H1 (cell line): ENCODE data around the gene HERC4. TPM values are rescaled to one million over a fixed set of nuclear protein-coding genes. Genes with fewer than 3 reads are reported as not detected.

ENCODE experiments used
- CTCF ChIA-PET: fragments of 300-600 bp; sonication (Branson Sonifier 250); formaldehyde crosslinking; loops from one replicate; lab custom pipeline; 2021; ENCODE audit not compliant: partially characterized antibody; lab: Charles Lee
- POLR2A ChIA-PET: fragments of 300-600 bp; sonication (Branson Sonifier 250); formaldehyde crosslinking; loops from one replicate; lab custom pipeline; 2021; ENCODE audit warnings: inconsistent platforms; ENCODE audit not compliant: partially characterized antibody; lab: Charles Lee
- DNase-seq, 2 experiments: peaks; one replicate each; pipeline versions ENCODE4 v3.0.0 to v3.0.0-alpha.2; 2010 to 2022; ENCODE audit warnings: low spot score in 2 of 2, low read depth in 1 of 2, mixed read lengths in 1 of 2
- FAIRE-seq: peaks from 2 replicates; lab custom pipeline; 2011; peaks lifted over from hg19 to GRCh38; lab: Jason Lieb, UNC
- H2AFZ ChIP-seq: 2 replicates; pipeline ENCODE4 v1.8.1; 2012; ENCODE audit warnings: low read length, inconsistent platforms
- H2AK5ac ChIP-seq: 2 replicates; pipeline ENCODE4 v1.6.1; 2013; ENCODE audit warnings: low read depth, low read length
- H2BK120ac ChIP-seq: replicated peaks from 2 replicates; pipeline ENCODE3; 2013; ENCODE audit warnings: low read depth, low read length, inconsistent platforms
- H2BK12ac ChIP-seq: 2 replicates; pipeline ENCODE4 v1.6.1; 2013; ENCODE audit warnings: low read depth, low read length
- H2BK15ac ChIP-seq: 2 replicates; pipeline ENCODE4 v1.6.1; 2013; ENCODE audit warnings: low read length
- H2BK20ac ChIP-seq: 2 replicates; pipeline ENCODE4 v1.6.1; 2013; ENCODE audit warnings: low read length
- H2BK5ac ChIP-seq: 2 replicates; pipeline ENCODE4 v1.6.1; 2013; ENCODE audit warnings: low read depth, low read length
- H3K14ac ChIP-seq: 2 replicates; pipeline ENCODE4 v1.6.1; 2013; ENCODE audit warnings: inconsistent platforms; ENCODE audit not compliant: insufficient read length
- H3K18ac ChIP-seq: 2 replicates; pipeline ENCODE4 v1.6.1; 2013; ENCODE audit warnings: low read length; ENCODE audit errors: extremely low read depth
- H3K23ac ChIP-seq: 2 replicates; pipeline ENCODE4 v1.6.1; 2013; ENCODE audit warnings: inconsistent platforms; ENCODE audit not compliant: insufficient read length
- H3K23me2 ChIP-seq: 2 replicates; pipeline ENCODE4 v1.6.1; 2013; ENCODE audit warnings: low read depth, low read length
- H3K27ac ChIP-seq: 2 replicates; pipeline ENCODE4 v1.6.1; 2011; ENCODE audit warnings: low read depth, low read length, inconsistent platforms
- H3K27me3 ChIP-seq, 4 experiments: replicated peaks in 1 of 4; 1 replicate in 1 of 4; 2 replicates in 3 of 4; pipeline versions ENCODE4 v1.6.1 to v1.8.1; 2011 to 2013; ENCODE audit warnings: low read length in 3 of 4, mild to moderate bottlenecking in 3 of 4, inconsistent platforms in 2 of 4, mixed read lengths in 2 of 4, moderate library complexity in 1 of 4; ENCODE audit not compliant: control insufficient read depth in 3 of 4, insufficient read depth in 3 of 4; ENCODE audit errors: extremely low read depth in 1 of 4
- H3K36me3 ChIP-seq, 4 experiments: 2 replicates each; pipeline versions ENCODE4 v1.6.1 to v1.8.1; 2011 to 2013; ENCODE audit warnings: mild to moderate bottlenecking in 4 of 4, low read length in 3 of 4, moderate library complexity in 2 of 4, control low read depth in 1 of 4, inconsistent platforms in 1 of 4; ENCODE audit not compliant: insufficient read depth in 4 of 4, control insufficient read depth in 2 of 4
- H3K4ac ChIP-seq: replicated peaks from 2 replicates; pipeline ENCODE3; 2013; ENCODE audit warnings: low read length, low read depth, mixed read lengths, inconsistent platforms; ENCODE audit not compliant: insufficient read length
- H3K4me1 ChIP-seq, 4 experiments: replicated peaks in 1 of 4; 1 replicate in 1 of 4; 2 replicates in 3 of 4; pipeline versions ENCODE4 v1.6.1 to v1.8.1; 2011 to 2013; ENCODE audit warnings: low read length in 3 of 4, inconsistent platforms in 2 of 4, mixed read lengths in 1 of 4; ENCODE audit not compliant: insufficient read depth in 4 of 4, control insufficient read depth in 3 of 4
- H3K4me2 ChIP-seq, 2 experiments: 2 replicates each; pipeline versions ENCODE4 v1.6.1 to v1.8.1; 2011 to 2013; ENCODE audit warnings: low read depth in 2 of 2, low read length in 2 of 2, control low read depth in 1 of 2, inconsistent platforms in 1 of 2, mild to moderate bottlenecking in 1 of 2; ENCODE audit not compliant: insufficient read depth in 1 of 2
- H3K4me3 ChIP-seq, 4 experiments: fragments of 200-600, 300-600 bp in 1 of 4; sonication (generic), shearing (Covaris generic), sonication (Bioruptor Twin) in 1 of 4; 2 replicates each; pipeline versions ENCODE4 v1.5.1 to v1.8.1; 2011 to 2016; ENCODE audit warnings: low read length in 4 of 4, low read depth in 3 of 4, control low read depth in 2 of 4, inconsistent platforms in 2 of 4, mild to moderate bottlenecking in 2 of 4, mixed read lengths in 1 of 4, moderate library complexity in 1 of 4; ENCODE audit not compliant: insufficient read depth in 2 of 4; ENCODE audit errors: extremely low read depth in 1 of 4
- H3K56ac ChIP-seq: replicated peaks from 2 replicates; pipeline ENCODE3; 2013; ENCODE audit warnings: low read depth, mild to moderate bottlenecking, mixed read lengths, low read length, inconsistent platforms; ENCODE audit not compliant: insufficient read length
- H3K79me1 ChIP-seq: 2 replicates; pipeline ENCODE4 v1.6.1; 2013; ENCODE audit warnings: low read depth, low read length, control low read depth
- H3K79me2 ChIP-seq, 2 experiments: 2 replicates each; pipeline versions ENCODE4 v1.6.1 to v1.8.1; 2012 to 2013; ENCODE audit warnings: low read length in 2 of 2, mild to moderate bottlenecking in 2 of 2, inconsistent platforms in 1 of 2; ENCODE audit not compliant: insufficient read depth in 2 of 2, control insufficient read depth in 1 of 2
- H3K9ac ChIP-seq, 4 experiments: replicated peaks in 1 of 4; 1 replicate in 1 of 4; 2 replicates in 3 of 4; pipeline versions ENCODE4 v1.6.1 to v1.8.1; 2011 to 2013; ENCODE audit warnings: low read depth in 3 of 4, low read length in 3 of 4, control low read depth in 2 of 4, mild to moderate bottlenecking in 2 of 4, moderate library complexity in 2 of 4, inconsistent platforms in 1 of 4; ENCODE audit errors: extremely low read depth in 1 of 4
- H3K9me3 ChIP-seq, 2 experiments: 2 replicates each; pipeline versions ENCODE4 v1.6.1 to v1.8.1; 2012 to 2013; ENCODE audit warnings: mild to moderate bottlenecking in 2 of 2, moderate library complexity in 2 of 2, control low read depth in 1 of 2, inconsistent platforms in 1 of 2, low read depth in 1 of 2, low read length in 1 of 2, mixed read lengths in 1 of 2; ENCODE audit not compliant: insufficient read depth in 2 of 2
- H4K20me1 ChIP-seq, 2 experiments: replicated peaks in 1 of 2; 2 replicates each; pipeline versions ENCODE3 to v1.8.1; 2011 to 2013; ENCODE audit warnings: inconsistent platforms in 2 of 2, low read length in 2 of 2, mild to moderate bottlenecking in 1 of 2; ENCODE audit not compliant: insufficient read depth in 2 of 2, control insufficient read depth in 1 of 2
- H4K5ac ChIP-seq: 2 replicates; pipeline ENCODE4 v1.6.1; 2013; ENCODE audit warnings: low read length, low read depth, mixed read lengths, inconsistent platforms; ENCODE audit not compliant: insufficient read length
- H4K8ac ChIP-seq: 2 replicates; pipeline ENCODE4 v1.8.0; 2013; ENCODE audit warnings: mild to moderate bottlenecking, moderate library complexity, low read length, inconsistent platforms; ENCODE audit not compliant: insufficient read depth; ENCODE audit errors: extremely low read depth
- H4K91ac ChIP-seq: replicated peaks from 2 replicates; pipeline ENCODE3; 2013; ENCODE audit warnings: low read length, mixed read lengths, inconsistent platforms; ENCODE audit not compliant: insufficient read length
- EGR1 ChIP-seq: IDR thresholded peaks from 2 replicates; pipeline ENCODE4 v1.6.1; 2011; ENCODE audit warnings: low read depth, low read length, borderline replicate concordance
- GABPA ChIP-seq: IDR thresholded peaks from 2 replicates; pipeline ENCODE4 v1.6.1; 2011; ENCODE audit warnings: mild to moderate bottlenecking, low read length, moderate library complexity, borderline replicate concordance; ENCODE audit not compliant: insufficient read depth
- NANOG ChIP-seq: IDR thresholded peaks from 2 replicates; pipeline ENCODE4 v1.6.1; 2011; ENCODE audit warnings: low read length, low read depth, mild to moderate bottlenecking, inconsistent platforms; ENCODE audit not compliant: insufficient read depth, poor library complexity, severe bottlenecking
- POLR2A ChIP-seq, 2 experiments: IDR thresholded peaks; 1 replicate in 1 of 2; 2 replicates in 1 of 2; pipeline ENCODE4 v1.6.1; 2011; ENCODE audit warnings: low read depth in 2 of 2, low read length in 2 of 2, mild to moderate bottlenecking in 2 of 2; ENCODE audit errors: control extremely low read depth in 1 of 2
- POU5F1 ChIP-seq: IDR thresholded peaks from 2 replicates; pipeline ENCODE4 v1.6.1; 2011; ENCODE audit warnings: low read depth, mild to moderate bottlenecking, low read length, moderate library complexity
- RBBP5 ChIP-seq: IDR thresholded peaks from 2 replicates; pipeline ENCODE4 v1.7.1; 2012; ENCODE audit warnings: low read depth, mild to moderate bottlenecking, inconsistent platforms, low read length, moderate library complexity, borderline replicate concordance
- RFX5 ChIP-seq: IDR thresholded peaks from 2 replicates; pipeline ENCODE4 v1.6.1; 2011; ENCODE audit warnings: low read depth, low read length, improper control_type of control experiment, borderline replicate concordance
- SIRT6 ChIP-seq: IDR thresholded peaks from one replicate; pipeline ENCODE4 v1.7.1; 2012; ENCODE audit warnings: low read length, inconsistent platforms
- SP2 ChIP-seq: IDR thresholded peaks from 2 replicates; pipeline ENCODE4 v1.6.1; 2012; ENCODE audit warnings: mild to moderate bottlenecking, low read length, inconsistent platforms
- SRF ChIP-seq: IDR thresholded peaks from 2 replicates; pipeline ENCODE4 v1.6.1; 2011; ENCODE audit warnings: mild to moderate bottlenecking, low read depth, low read length, moderate library complexity
- SUZ12 ChIP-seq: fragments of 200-600 bp; sonication (generic); IDR thresholded peaks from 2 replicates; pipeline ENCODE4 v1.6.1; 2012; ENCODE audit warnings: mild to moderate bottlenecking, inconsistent platforms, low read length, moderate library complexity, mixed read lengths
- WGBS, 2 experiments: shearing (Covaris generic) in 1 of 2; methylation state at CpG; one replicate each; pipeline versions ENCODE4 v1.1.6 to v1.1.7; 2013 to 2015; ENCODE audit warnings: low lambda C conversion rate in 2 of 2, mixed read lengths in 2 of 2, inconsistent platforms in 1 of 2, low coverage in 1 of 2, missing lambda C conversion rate in 1 of 2; ENCODE audit not compliant: insufficient replicate concordance in 2 of 2, insufficient coverage in 1 of 2, insufficient read length in 1 of 2; ENCODE audit errors: extremely low coverage in 1 of 2, missing lambda C conversion rate in 1 of 2; 5-methylcytosine and 5-hydroxymethylcytosine counted together
- polyA plus RNA-seq, 7 experiments: library from polyadenylated mRNA; depleted of rRNA in 3 of 7; stranded (reverse) in 5 of 7; unstranded in 2 of 7; fragments of >200 nt in 5 of 7; fragments of 200-250 nt in 2 of 7; gene quantifications; 1 replicate in 5 of 7; 2 replicates in 1 of 7; 4 replicates in 1 of 7; pipeline versions ENCODE4 v1.2.1 to v1.2.3, GENCODE V29; 2011 to 2013; ENCODE audit warnings: missing spikeins in 2 of 7, mixed read lengths in 2 of 7
- total RNA-seq: library from RNA; stranded (reverse); fragmentation: NEBNext Ultra II Directional; extraction: Animal tissue kit (Norgen Biotek cat#: 25700); gene quantifications from 2 replicates; pipeline ENCODE4 v1.2.1, GENCODE V29; 2021
- TF ChIP-seq, protein P1 (sequence below): IDR thresholded peaks from 2 replicates; pipeline ENCODE4 v1.6.1; 2011; ENCODE audit warnings: low read length, improper control_type of control experiment
- TF ChIP-seq, protein P2 (sequence below): IDR thresholded peaks from 2 replicates; pipeline ENCODE4 v1.6.1; 2012; ENCODE audit warnings: inconsistent platforms

HERC4 gene
- total and polyA plus RNA-seq, 2 of the 8 experiments (the other 6 are each of a cell fraction or from before 2014, with no cell fraction given), result 7.5 to 44.0 TPM

DNA sequence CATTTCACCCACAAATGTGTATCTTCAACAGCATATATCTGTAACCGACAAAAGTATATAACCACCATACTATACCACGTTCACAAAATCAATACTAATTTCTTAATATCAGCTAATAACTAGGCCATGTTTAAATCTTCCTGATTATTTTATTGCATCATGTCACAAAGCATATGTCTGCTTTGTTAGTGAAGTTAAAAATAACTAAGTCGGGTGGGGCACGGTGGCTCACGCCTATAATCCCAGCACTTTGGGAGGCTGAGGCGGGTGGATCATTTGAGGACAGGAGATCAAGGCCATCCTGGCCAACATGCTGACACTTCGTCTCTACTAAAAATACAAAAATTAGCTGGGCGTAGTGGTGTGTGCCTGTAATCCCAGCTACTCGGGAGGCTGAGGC lies 47.7 kb downstream of the HERC4 start:
- H3K27me3 ChIP-seq, result no peaks in the 10 kb centered on the region
- no peaks in the 10 kb centered on the region for H3K4me1 ChIP-seq
- no peak overlapping the region for H2AK5ac ChIP-seq
- no peak overlapping the region for H2BK120ac ChIP-seq
- H3K79me1 ChIP-seq, result no peaks in the 10 kb centered on the region
- FAIRE-seq (no peak), DNase-seq (no peak)
- H3K23me2 ChIP-seq, result no peaks in the 10 kb centered on the region
- H3K23ac ChIP-seq, result no peak overlapping the region
- no peak overlapping the region for H4K8ac ChIP-seq
- no peak overlapping the region for H3K4me2 ChIP-seq
- H4K5ac ChIP-seq, result no peak overlapping the region
- no peak for TF ChIP-seq GABPA
- TF ChIP-seq RFX5, result no peak
- TF ChIP-seq POU5F1, result no peak
- no peak for TF ChIP-seq RBBP5
- no peak for TF ChIP-seq SP2
- no peak for TF ChIP-seq SIRT6
- no peak for TF ChIP-seq POLR2A (IDR thresholded peaks at IDR 0.05; ENCODE audit: control extremely low read depth in 1 of 2, low read depth in 2 of 2, low read length in 2 of 2)
- TF ChIP-seq, protein P1, sequence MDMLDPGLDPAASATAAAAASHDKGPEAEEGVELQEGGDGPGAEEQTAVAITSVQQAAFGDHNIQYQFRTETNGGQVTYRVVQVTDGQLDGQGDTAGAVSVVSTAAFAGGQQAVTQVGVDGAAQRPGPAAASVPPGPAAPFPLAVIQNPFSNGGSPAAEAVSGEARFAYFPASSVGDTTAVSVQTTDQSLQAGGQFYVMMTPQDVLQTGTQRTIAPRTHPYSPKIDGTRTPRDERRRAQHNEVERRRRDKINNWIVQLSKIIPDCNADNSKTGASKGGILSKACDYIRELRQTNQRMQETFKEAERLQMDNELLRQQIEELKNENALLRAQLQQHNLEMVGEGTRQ, result no peak
- TF ChIP-seq SUZ12, result no peak
- TF ChIP-seq, protein P2, sequence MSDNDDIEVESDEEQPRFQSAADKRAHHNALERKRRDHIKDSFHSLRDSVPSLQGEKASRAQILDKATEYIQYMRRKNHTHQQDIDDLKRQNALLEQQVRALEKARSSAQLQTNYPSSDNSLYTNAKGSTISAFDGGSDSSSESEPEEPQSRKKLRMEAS, result no peak
- TF ChIP-seq NANOG, result no peak
- no peak for TF ChIP-seq SRF
- TF ChIP-seq EGR1, result no peak
- no peak overlapping the region for H3K56ac ChIP-seq
- no peak overlapping the region for H2AFZ ChIP-seq
- no peak overlapping the region for H3K14ac ChIP-seq
- H4K91ac ChIP-seq, result no peak overlapping the region
- H3K9me3 ChIP-seq, result no peaks in the 10 kb centered on the region
- 94% methylated on average over 9 of the region's 9 CpGs; no CpG with 5 or more reads in 1 of the 2 experiments for WGBS, 2 experiments
- CTCF ChIA-PET, result interaction anchor here (0.6 kb wide), 1 partner anchor 20 kb away, joined by 3 read pairs; no protein-coding TSS in a partner anchor
- H3K9ac ChIP-seq, result no peak overlapping the region
- H2BK20ac ChIP-seq, result no peak overlapping the region
- no peak overlapping the region for H3K18ac ChIP-seq
- H2BK12ac ChIP-seq, result no peak overlapping the region
- H4K20me1 ChIP-seq, result no peaks in the 10 kb centered on the region
- H3K79me2 ChIP-seq, result no peaks in the 10 kb centered on the region
- H3K36me3 ChIP-seq, result peaks cover 0 to 29% (median 1%) of the 10 kb centered on the region in 4 experiments; a peak in 4 of 8 replicates
- H3K4me3 ChIP-seq, result no peak overlapping the region
- no peak overlapping the region for H2BK5ac ChIP-seq
- no peak overlapping the region for H2BK15ac ChIP-seq
- H3K4ac ChIP-seq, result no peak overlapping the region
- H3K27ac ChIP-seq, result no peak overlapping the region
- POLR2A ChIA-PET, result no interaction called here
